ENCODE data around the gene LTBP4. TPM values are rescaled to one million over a fixed set of nuclear protein-coding genes. Genes with fewer than 3 reads are reported as not detected.

Gene LTBP4
- total and polyA plus RNA-seq, 10 donors = 26.5 to 197 (median 148) TPM

- TF ChIP-seq POLR2A (IDR thresholded peaks at IDR 0.05) (peak in 1 of 3 donors; percentile 43), CTCF (IDR thresholded peaks at IDR 0.05 in 8 of 11, conservative IDR thresholded peaks at IDR 0.05 in 3 of 11) (peak in 4 of 11 experiments; percentile 8 to 34 (median 17)), POLR2AphosphoS5 (IDR thresholded peaks at IDR 0.05) (peak; percentile 81 to 88 (median 87))
- H3K9me3 ChIP-seq = no peaks in the 10 kb centered on the region
- DNase-seq = peak; percentile 98
- H3K4me1 ChIP-seq = peaks cover 44 to 91% (median 78%) of the 10 kb centered on the region in 6 donors
- H3K27ac ChIP-seq = peak overlapping the region; percentile 20 to 93 (median 80)
- intact Hi-C loops (cut with DNase I; ENCODE audit: low total_unique reads) = no loop called here
- peaks cover 0 to 100% (median 33%) of the 10 kb centered on the region in 7 donors for H3K27me3 ChIP-seq (replicated peaks in 1 of 7)
- 3 to 5% (median 3%) methylated on average over 31 to 43 of the region's 43 CpGs for WGBS, 5 donors
- peak overlapping the region; percentile 4 to 75 (median 36) for H3K4me3 ChIP-seq
- H3K36me3 ChIP-seq = no peaks in the 10 kb centered on the region
Observed at GRCh38 chr19:40603389-40604170, 2.4 kb downstream of the LTBP4 start.

- Histone ChIP-seq H3K27ac (peak overlapping the region in 7 of 8 donors; percentile 61 to 93 (median 84)), H3K4me3 (peak overlapping the region in 6 of 8 donors; percentile 4 to 75 (median 40)), H3K27me3 (replicated peaks in 1 of 7) (peaks cover 0 to 99% (median 27%) of the 10 kb centered on the region in 7 donors), H3K9me3 (no peaks in the 10 kb centered on the region), H3K4me1 (peaks cover 38 to 89% (median 76%) of the 10 kb centered on the region in 6 donors), H3K36me3 (no peaks in the 10 kb centered on the region)
- WGBS, 5 donors = 6 to 9% (median 8%) methylated on average over 18 of the region's 18 CpGs
- no peak for TF ChIP-seq POLR2A (IDR thresholded peaks at IDR 0.05)
- no peak for TF ChIP-seq POLR2AphosphoS5 (IDR thresholded peaks at IDR 0.05)
- peak in 1 of 11 experiments; percentile 2 for TF ChIP-seq CTCF (IDR thresholded peaks at IDR 0.05 in 8 of 11, conservative IDR thresholded peaks at IDR 0.05 in 3 of 11)
- no peak for DNase-seq
- intact Hi-C loops (cut with DNase I; ENCODE audit: low total_unique reads) = no loop called here
Observed at GRCh38 chr19:40604171-40604646, 3.0 kb downstream of the LTBP4 start.

GRCh38 chr19:40604647-40605215, 3.6 kb downstream of the LTBP4 start:
- H3K36me3 ChIP-seq = no peaks in the 10 kb centered on the region
- H3K27ac ChIP-seq = peak overlapping the region; percentile 72 to 93 (median 84)
- peaks cover 0 to 99% (median 24%) of the 10 kb centered on the region in 7 donors for H3K27me3 ChIP-seq (replicated peaks in 1 of 7)
- intact Hi-C loops (cut with DNase I; ENCODE audit: low total_unique reads) = no loop called here
- H3K9me3 ChIP-seq = no peaks in the 10 kb centered on the region
- H3K4me1 ChIP-seq = peaks cover 35 to 89% (median 76%) of the 10 kb centered on the region in 6 donors
- no peak for DNase-seq
- WGBS, 5 donors = 26 to 32% (median 29%) methylated on average over 12 to 29 of the region's 29 CpGs
- no peak for TF ChIP-seq POLR2A (IDR thresholded peaks at IDR 0.05)
- TF ChIP-seq CTCF (IDR thresholded peaks at IDR 0.05 in 8 of 11, conservative IDR thresholded peaks at IDR 0.05 in 3 of 11) = no peak
- no peak for TF ChIP-seq POLR2AphosphoS5 (IDR thresholded peaks at IDR 0.05)
- H3K4me3 ChIP-seq = peak overlapping the region in 6 of 8 donors; percentile 39 to 75 (median 48)

All from spleen (tissue), 11 donors.